NCI-H524 treated with DMSO at 0.1 percent for 48 hours (cell line): ENCODE data around the gene PALLD.
"Not testable (repeated sequence)": the region's sequence is repeated elsewhere in the genome, so short reads cannot be mapped to it uniquely, and the experiment has no call there.

Experiments
- DNase-seq: peaks from one replicate; lab custom pipeline; 2025; lab: John Stamatoyannopoulos, UW

The PALLD gene

DNA sequence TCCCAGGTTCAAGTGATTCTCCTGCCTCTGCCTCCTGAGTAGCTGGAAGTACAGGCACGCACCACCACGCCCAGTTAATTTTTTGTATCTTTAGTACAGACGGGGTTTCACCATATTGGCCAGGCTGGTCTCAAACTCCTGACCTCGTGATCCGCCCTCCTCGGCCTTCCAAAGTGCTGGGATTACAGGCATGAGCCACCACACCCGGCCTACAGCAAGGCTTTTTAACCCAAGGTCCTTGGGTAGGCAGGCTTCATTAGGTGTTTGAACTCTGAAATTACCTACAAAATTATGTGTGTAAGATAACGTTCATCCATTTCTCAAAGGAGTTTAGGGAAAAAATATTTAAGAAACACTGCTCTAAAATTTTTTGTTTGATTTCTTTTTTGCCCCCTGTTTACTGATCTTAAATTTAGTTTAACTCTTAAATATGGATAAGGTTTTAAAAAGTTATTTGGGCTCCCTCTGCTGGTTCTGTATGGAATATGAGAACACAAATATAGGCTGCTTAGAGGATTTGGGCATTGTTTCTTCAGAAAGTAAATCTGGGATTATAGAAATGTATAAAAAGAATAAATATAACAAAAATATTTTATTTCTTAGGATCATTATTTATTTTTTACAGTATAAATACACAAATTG is 420.4 kb downstream of the PALLD start:
- DNase-seq, result no peak

DNA sequence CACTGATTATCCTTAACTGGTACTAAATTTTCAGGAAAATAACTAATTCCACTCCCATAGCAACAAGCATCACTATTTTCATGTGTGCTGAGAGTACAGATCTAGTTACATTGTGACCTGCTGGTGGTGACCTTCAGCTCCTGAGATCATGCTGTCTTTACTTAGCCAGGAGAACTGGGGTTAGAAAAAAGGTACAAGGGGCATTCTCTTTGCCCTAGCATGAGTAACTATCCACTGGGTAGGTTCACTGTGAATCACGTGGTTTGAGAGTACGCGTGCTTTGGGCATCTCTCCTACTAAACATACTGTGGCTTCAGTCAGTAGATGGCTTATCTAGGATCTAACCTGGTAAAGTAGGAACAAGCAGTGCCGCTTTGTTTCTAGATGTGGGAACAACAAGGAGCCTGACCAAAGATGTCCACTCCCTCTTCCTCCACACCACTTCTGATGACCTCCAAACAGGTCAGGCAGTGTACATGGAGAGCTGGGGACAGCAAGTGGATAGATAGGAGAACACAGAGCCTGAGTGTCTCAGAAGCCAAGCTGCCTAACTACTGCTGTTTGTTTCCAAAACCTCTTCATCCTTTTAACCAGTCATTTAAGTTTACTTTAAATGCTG is 423.0 kb downstream of the PALLD start:
- no peak for DNase-seq

DNA sequence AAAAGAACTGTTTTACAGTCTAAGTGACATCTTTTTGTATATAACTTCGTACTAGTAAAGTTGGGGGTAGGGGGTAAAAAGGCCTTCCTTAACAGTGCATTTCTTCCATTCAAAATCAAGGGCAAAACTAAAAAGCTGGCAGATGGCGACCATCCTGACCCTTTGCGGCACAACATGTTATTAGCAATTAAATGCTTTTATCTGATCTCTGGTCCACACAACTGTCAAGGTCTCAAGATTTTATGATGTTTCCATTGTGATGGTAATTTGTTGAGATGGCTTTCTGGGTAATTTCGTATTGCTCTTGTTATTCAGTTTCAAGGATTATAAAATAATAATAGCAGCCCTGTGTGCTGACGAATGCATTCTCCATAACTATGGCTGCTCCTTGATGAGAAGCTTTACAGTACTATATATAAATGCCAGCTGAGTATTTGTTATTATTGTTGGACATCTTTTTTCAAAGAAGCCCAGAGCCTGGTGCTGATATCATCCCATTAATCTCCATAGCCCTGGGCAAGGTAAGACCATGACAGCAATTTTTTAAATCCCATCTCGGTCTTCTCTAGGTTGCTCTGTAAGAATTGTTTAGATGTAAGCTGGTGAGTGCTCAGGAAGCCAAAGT is 423.7 kb downstream of the PALLD start:
- DNase-seq, result peak; percentile 32

DNA sequence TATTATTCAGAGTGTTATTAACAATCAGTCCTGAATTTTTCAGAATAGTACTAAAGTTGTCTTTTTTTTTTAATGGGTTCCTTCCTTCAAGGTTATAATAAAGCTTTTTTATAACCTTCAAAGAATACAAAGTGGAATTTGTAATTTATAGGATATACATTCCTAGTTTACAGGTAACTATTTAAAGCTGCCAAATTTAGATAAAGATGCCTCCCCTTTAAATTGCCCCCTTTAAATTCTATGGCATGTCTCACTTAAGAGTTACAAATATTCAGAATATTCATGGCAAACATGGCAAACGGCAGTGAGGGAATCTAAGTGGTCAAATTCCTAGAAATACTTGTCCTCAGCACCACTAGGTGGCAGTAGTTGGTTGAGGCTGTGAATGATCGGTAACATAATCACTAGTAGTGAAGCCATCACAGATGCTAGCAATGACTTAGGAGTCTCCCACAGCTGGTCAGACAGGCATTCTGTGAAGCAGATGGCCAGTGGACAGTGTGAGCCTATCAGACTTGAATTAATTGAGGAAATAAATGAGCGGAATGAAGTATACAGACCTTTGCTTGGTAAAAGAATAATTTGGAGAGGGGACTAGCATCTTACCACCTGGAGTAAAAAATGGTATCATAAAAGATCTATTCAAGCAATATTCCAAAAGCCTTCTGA is 426.8 kb downstream of the PALLD start:
- DNase-seq, result peak; percentile 51

DNA sequence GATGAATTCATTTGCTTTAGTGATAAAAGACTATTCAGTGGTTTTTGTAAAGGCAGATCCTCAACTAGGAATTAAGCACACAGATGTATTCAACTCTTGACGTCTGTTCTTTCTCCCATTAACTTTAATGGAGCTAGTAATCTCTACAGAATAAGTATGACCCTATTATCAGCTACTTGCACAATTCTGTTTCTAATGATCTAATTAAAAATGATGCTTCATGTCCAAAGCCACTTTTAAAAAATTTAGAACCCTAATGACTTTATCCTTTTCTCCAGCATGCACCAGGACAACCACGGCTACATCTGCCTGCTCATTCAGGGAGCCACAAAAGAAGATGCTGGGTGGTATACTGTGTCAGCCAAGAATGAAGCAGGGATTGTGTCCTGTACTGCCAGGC is 427.8 kb downstream of the PALLD start:
- peak; percentile 62 for DNase-seq

DNA sequence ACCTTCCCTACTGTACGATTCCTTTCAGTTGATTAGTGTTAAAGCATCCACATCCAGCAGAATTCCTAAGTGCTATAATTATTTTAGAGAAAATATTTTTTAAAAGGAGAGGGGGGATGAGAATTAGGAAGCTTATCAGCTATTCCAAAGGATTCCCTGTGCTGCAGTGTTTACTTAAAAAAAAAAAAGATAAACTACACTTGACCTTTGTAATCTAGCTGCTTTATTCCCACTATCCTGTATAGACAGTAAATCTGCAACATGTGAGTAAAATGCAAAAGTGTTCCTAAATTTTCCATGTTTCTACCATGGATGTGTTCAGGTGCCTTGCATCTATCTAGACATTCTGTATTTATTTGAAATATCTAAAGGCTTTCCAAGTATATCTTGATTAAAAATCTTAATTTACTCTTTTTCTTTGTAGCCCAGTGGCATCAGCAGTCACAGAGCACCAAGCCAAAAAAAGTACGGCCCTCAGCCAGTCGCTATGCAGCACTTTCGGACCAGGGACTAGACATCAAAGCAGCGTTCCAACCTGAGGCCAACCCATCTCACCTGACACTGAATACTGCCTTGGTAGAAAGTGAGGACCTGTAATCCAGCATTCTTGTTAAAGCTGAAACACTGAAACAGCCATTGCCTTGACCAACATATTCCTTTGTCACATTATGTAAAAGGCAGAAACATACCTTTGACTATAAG is 429.1 kb downstream of the PALLD start:
- no peak for DNase-seq

DNA sequence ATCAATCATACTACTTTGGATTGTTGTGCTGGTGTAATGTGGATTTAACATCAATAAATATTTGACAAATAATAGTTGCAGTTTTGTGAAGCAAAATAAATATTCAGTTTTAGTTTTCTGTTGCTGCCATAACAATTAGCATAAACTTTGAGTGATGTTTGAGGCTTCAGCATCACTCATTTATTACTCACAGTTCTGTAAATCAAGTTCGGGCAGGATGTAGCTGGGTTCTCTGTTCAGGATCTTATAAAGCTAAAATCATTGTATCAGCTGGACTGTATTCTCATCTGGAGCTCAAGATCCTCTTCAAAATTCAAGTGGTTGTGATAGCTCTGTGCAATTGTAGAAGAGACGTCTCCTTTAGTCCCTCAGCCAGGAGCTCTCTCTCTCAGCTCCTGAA is 431.5 kb downstream of the PALLD start:
- DNase-seq, result peak; percentile 72

DNA sequence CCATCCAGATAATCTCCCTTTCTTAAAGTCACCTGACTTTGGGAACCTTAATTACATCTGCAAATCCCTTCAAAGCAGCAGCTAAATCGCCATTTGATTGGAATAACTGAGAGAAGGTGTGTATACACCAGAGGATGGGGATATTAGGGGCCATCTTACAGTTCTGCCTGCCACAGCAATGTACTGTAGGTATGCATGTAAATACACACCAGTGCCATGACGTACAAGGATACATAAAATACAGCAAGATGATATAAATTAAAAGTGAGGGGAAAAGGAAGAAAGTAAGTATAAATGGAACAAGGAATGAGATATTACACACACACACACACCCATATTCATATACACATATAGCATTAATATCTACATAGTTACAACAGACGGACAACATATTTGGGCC is 432.0 kb downstream of the PALLD start:
- no peak for DNase-seq

DNA sequence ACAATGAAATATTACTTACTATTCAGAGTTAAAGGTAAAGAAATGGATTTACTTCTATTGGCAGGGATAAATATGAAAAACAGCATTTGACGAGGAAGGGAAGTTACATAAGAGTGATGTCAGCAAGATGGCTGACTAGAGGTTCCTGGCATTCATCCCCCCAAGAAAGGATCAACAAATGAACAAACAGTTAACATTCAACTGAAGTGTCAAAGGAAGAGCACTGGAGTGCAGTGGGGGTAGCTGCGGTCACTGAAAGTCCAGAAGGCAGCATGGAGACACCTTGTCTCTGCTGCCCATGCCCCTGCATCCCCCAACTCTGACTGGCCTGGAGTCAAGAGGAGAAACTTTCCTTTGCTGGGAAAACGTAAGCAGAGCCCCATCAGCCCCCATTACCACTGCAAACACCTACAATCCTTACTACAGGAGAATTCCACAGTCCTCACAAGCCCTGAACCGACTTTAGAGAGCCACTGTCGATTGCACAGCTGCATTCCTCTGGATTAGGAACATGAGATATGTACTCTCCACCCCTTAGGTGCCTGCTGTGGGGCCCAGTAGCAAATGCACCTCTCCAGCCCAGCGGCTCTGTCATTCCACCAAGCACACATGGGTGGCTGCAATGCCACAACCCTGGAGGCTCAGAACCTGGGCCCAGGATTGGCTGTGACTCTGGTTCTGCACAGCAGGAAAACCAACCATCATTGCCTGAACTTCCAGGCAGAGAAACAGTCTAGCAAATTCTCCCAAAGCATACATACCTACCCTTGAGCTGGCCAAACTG is 433.8 kb downstream of the PALLD start:
- DNase-seq, result no peak

DNA sequence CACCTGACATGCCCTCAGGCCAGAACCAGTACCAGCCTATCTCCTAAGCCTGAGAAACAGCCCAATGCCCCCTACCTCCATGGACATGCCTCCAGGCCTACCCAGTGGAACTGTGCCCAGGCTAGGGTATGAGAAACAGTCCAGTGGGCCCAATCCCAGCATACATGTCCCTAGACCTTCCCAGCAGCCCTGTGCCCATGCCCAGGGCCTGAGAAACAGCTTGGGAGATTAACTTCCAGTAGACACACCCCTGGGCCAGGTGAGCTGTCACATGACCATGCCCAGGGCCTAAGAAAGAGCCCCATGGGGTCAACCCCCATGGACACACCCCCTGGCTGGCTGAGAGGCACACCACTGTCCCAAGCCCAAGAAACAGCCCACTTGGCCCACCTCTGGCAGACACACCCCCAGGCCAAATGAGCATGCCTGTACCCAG is 434.4 kb downstream of the PALLD start:
- DNase-seq, result no peak

DNA sequence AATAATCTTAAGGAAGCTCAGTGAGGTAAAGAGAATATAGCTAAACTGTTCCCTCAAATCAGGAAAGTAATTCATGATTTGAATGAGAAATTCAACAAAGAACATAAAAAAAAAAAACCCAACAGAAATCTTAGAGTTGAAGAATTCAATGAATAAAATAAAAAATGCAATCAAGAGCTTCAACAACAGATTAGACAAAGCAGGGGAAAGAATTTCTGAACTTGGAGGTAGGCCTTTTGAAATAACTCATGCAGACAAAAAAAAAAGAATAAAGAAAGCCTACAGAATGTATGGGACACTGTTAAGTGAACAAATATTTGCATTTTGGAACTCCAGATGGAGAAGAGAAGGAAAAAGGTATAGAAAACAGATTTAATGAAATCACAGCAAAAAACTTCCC is 435.3 kb downstream of the PALLD start:
- no peak for DNase-seq

DNA sequence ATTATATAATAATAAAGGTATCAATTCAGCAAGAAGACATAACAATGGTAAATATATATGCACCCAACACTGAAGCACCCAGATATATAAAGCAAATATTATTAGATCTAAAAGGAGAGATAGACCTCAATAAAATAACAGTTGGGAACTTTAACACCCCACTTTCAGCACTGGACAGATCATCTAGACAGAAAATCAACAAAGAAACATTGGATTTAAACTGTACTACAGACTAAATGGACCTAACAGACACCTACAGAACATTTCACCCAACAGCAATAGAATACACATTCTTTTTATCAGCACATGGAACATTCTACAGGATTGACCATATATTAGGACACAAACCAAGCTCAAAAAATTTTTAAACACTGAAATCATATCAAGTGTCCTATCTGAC is 436.6 kb downstream of the PALLD start:
- no peak for DNase-seq

DNA sequence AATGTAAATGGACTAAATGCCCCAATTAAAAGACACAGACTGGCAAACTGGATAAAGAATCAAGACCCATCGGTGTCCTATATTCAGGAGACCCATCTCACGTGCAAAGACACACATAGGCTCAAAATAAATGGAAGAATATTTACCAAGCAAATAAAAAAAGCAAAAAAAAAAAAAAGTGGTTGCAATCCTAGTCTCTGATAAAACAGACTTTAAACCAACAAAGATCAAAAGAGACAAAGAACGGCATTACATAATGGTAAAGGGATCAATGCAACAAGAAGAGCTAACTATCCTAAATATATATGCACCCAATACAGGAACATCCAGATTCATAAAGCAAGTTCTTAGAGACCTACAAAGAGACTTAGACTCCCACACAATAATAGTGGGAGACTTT is 440.6 kb downstream of the PALLD start:
- DNase-seq, result not testable (repeated sequence)

DNA sequence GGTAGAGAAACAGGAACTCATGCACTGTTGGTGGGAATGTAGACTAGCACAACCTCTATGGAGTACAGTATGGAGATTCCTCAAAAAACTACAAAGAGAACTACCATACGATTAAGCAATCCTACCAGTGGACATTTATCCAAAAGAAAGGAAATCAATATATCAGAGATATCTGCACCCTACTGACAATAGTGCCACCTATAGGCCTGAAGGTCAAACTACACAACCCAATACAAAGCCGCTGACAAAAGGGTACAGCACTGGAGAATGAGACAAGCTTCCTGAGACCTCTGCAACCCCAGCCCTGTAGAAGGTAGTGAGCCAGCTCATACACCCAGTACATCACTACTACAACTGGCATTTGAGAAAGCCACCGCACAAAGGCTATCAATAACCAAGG is 446.1 kb downstream of the PALLD start:
- no peak for DNase-seq

DNA sequence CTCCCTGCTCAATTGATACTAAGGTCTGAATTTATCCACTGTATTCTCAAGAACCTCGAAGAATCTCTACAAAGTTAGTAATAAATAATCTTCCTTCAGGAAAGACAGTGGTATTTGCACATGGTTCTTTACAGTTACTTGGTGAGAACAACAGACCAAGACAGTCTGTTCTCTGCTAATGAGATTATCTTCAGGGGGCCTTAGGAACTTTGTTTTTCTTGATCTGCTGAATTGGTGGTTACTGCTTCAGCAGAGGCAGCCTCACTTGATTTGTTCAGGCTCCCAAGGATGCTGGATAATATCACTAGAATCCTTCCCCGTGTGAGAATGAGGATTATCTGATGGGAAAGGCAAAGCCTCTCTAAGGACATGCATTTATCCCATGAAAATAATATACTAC is 448.4 kb downstream of the PALLD start:
- no peak for DNase-seq

DNA sequence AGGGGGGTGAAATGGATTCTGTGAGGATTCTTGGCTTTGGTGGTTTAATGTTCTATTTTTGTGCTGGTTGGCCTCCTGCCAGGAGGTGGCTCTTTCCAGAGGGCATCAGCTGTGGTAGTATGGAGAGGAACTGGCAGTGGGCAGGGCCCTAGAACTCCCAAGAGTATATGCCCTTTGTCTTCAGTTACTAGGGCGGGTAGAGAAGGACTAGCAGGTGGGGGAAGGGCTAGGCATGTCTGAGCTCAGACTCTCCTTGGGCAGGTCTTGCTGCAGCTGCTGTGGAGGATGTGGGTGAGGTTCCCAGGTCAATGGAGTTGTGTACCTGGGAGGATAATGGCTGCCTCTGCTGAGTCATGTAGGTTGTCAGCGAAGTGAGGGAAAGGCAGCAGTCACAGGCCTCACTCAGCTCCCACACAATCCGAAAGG is 456.0 kb downstream of the PALLD start:
- not testable (repeated sequence) for DNase-seq

DNA sequence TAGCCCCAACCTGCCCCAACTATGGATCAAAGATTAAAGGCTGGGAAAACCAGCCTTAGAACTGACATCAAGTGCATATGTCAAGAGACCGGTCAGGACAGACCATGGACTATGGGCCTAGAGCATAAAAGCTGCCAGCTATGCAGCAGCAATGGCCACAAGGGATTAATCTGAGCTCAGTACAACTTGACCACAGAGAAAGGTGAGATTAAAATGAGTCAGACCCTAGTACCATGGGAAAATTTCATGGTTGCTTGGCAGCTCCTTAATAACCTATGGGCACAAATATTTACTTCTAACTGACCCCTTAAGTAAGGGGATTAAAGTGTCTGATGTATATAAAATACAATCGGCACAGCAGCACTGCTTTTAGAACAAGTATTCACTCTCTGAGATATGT is 458.8 kb downstream of the PALLD start:
- no peak for DNase-seq

DNA sequence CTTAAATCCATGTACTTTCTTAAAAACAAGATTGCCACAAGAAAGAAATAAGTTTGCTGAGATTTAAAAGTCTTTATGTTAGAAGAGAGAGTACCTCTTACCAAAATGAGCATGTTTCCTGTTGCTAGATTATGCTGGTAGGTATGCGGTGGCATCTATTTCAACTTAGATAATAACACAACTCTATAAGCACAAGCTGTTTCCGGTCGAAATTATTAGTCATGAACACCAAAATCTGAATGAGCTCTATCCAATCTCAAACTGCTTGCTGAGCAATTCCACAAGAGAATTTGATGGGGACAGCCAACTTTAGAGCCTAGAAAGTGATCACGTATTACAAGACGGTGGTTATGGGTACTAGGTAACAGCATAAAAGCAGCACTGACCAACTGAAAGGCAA is 463.9 kb downstream of the PALLD start:
- no peak for DNase-seq

DNA sequence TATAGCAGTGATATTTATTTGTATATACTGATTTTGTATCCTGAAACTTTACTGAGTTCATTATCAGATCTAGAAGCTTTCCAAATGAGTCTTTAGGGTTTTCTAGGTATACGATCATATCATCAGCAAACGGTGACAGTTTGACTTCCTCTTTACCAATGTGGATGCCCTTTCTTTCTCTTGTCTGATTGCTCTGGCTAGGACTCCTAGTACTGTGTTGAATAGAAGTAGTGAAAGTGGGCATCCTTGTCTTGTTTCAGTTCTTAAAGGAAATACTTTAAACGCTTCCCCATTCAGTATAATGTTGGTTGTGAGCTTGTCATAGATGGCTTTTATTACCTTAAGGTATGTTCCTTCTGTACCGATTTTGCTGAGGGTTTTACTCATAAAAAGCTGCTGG is 475.7 kb downstream of the PALLD start:
- DNase-seq, result no peak
